GM19468 (cell line): ENCODE data around the gene VWA3A.

Experiments
- ATAC-seq: cut with Tn5 transposase; IDR thresholded peaks from one replicate; pipeline ENCODE4 v1.9.1; 2021; ENCODE audit warnings: mild to moderate bottlenecking, moderate library complexity, moderate number of reproducible peaks; ENCODE audit not compliant: unreplicated experiment; ENCODE audit errors: extremely low read depth

The VWA3A gene

GRCh38 chr16:22174642-22175041 is 82.3 kb downstream of the VWA3A start:
- no peak for ATAC-seq

GRCh38 chr16:22177968-22178930 is 85.9 kb downstream of the VWA3A start:
- no peak for ATAC-seq

DNA sequence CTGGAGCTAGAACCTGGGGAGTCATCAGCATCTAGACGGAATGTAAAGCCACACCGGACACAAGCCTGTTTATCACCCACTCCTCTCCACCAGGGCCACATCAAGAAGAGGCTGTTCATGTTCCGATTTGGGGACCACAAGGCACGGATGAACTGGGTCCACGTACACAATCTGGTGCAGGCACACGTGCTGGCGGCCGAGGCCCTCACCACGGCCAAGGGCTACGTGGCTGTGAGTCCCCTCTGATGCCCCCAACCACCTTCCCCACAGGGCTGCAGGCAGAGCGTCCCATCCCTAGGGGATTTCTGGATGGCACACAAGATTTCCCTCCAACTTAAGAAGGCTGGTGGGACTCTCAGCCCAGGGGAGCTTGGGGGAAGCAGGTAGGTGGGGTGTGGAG is 89.1 kb downstream of the VWA3A start:
- no peak for ATAC-seq

DNA sequence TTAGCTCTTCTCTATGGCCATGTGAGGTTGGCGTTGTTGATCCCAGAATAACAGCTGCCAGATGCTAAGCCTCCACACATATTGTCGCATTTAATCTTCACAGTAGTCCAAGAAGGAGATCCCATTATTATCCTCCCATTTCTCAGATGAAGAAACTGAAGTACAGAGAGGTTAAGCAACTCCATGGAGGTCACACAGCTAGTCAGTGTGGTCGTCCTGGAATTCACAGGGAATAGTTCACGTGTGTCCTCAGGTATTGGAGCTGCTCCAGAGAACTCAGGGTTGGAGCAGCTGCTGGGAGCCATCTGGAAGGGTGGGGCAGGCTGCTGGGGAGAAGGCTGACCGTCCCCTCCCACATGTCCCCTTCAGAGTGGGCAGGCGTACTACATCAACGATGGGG is 89.5 kb downstream of the VWA3A start:
- ATAC-seq, result no peak

DNA sequence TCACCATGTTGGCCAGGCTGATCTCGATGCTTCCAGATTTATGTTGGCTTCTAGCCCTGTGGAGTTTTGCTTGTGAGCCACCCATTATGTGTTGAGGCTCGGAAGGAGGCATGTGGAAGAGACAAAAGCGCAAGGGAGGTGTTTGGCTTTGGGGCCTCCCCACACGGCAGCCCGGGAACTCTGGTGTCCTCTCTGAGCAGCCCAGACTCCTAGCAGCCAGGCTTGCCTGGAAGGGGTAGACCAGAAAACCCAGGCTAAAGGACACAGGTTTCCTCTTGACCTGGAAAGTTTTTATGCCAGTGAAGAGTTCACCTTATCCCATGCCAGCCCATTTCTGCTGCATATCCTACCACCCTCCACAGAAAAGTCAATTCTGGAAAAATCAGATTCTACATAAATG is 91.0 kb downstream of the VWA3A start:
- ATAC-seq, result no peak

DNA sequence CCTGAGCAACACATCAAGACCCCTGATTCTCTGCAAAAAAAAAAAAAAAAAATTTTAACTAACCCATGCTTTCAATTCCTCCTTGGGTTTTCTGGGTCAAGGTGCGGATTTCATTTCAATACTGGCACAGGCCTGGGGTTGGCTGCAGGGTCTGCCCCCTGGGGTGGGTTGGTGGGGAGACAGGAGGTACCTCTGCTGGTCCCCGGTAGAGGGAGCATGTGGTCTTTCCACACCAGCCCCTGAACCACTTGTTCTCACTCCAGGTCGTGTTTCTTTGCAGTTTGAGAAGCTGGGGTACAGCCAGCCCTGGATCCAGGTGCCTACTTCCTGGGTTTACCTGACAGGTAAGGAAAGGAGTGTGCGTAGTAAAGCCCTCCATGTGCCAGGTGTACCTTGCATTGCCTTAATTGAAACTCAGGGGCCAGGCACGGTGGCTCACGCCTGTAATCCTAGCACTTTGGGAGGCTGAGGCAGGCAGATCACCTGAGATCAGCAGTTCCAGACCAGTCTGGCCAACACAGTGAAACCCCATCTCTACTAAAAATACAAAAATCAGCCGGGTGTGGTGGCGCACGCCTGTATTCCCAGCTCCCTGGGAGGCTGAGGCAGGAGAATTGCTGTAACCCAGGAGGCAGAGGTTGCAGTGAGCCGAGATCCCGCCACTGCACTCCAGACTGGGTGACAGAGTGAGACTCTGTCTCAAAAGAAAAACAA is 91.7 kb downstream of the VWA3A start:
- no peak for ATAC-seq

DNA sequence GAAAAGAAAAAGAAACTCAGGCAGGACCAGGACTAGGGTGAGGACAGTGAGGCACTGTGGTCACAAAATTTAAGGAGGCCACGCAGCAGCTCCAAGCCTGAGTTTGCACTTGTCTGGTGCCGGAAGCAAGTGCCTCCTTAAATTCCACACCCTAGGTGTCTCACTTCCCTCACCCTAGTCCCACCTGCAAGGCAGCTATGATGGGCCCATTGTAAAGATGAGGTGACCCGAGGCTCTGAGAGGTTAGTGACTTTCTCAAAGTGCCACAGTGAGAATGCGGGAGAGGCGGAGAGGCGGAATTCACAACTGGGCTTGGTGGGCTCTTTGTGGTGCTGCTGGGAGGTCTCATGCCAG is 92.3 kb downstream of the VWA3A start:
- no peak for ATAC-seq

GRCh38 chr16:22186517-22186916 is 94.2 kb downstream of the VWA3A start:
- ATAC-seq, result no peak

DNA sequence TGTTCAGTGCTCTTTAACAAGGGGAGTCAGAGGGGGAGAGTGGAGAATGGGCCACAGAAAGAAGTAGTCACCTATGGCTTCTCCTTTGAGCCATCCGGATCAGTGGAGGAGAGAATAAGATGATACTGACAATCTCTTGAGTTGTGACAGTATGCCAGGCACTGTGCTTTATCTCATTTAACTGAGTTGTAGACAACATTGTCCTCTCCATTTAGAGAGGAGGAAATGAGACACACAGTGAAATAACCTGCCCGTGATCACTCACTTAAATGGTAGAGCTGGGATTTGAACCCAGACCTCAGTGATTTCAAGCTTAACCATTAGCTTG is 95.9 kb downstream of the VWA3A start:
- ATAC-seq, result no peak

DNA sequence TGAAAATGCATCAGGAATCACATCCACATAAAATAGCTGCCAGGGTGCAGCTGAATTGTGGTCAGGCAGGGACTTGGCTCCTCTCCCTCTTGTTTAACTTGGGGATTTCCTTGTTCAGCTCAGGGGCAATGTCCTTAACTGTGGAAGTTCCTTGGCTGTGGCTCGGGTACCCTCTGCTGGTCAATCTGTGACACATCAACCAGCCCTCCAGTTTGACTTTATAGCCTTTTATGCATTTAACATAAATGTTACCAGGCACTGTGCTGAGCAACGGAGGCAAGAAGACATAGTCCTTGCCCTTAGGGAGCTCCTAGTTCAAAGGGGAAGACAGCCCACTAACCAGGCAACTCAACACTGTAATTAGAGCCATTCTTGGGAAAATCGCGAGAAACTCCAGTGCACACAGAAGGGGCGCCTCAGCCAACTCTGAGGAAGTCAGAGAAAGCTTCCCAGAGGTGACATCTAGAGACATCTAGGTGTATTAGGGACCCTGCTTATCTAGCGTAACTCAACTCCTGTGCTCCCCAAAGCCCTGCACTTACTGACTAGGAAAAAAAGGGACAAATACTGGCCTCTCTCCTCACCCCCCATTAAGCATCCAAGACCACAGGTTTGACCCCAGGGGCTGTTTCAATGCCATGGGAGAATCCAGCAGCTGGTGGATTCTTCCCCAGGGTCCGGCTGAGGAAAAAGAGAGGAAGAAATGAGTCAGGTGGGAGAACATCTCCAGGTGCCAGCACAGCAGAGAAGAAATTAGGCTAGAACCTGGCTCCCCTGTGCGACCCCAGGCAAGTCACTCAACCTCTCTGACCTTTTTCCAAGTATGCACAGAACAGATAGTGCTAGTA is 96.5 kb downstream of the VWA3A start:
- no peak for ATAC-seq

GRCh38 chr16:22189473-22190080 is 97.2 kb downstream of the VWA3A start:
- no peak for ATAC-seq

- peak; percentile 36 for ATAC-seq
Observed at GRCh38 chr16:22190081-22190775, 97.9 kb downstream of the VWA3A start.

GRCh38 chr16:22190776-22191531 is 98.6 kb downstream of the VWA3A start:
- peak; percentile 7 for ATAC-seq

GRCh38 chr16:22191532-22192260 is 99.4 kb downstream of the VWA3A start:
- ATAC-seq, result no peak

- ATAC-seq, result peak; percentile 15
Observed at GRCh38 chr16:22192261-22193062, 100.1 kb downstream of the VWA3A start.

DNA sequence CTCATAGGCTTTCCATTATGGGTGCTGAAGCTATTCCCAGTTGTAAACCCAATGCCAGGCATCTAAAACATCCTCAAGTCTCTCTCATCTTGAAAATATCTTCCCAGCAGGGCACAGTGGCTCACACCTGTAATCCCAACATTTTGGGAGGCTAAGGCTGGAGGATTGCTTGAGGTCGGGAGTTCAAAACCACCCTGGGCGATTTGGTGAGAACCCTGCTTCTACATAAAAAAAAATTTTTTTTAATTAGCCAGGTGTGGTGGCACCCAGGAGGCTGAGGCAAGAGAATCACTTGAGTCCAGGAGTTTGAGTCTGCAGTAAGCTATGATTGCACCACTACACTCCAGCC is 100.7 kb downstream of the VWA3A start:
- no peak for ATAC-seq

DNA sequence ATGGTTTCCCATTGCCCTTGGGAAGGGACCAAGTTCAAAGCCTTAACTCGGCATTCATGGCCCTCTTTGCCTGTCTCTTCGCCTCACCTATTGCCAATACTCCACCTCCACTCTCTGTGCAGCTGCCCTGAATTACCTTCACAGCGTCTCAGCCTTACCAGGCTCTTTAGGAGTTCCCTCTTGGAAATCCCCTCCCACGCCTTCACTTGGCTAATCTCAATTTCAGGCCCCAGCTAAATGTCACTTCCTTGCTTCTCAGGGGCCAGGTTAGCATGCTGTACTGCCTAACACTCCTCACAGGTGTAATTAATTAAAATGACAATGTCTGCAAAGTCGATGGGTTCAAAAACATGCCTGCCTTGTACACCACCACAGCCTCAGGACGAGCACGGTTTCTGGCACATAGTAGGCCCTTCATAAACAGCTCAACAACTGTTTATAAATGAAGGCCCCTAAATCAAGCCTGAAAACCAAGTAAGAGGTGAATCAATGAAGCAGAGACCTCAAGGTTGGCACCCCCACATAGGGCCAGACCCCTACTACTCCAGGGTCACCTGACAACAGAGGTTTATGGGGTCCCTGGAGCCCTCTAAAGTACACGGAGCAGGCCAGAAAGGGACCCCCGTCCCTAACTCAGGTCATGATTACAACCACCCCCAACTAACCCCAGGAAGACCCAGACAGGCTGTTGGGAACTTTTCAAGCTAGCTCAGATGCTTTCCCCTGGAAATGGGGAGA is 102.5 kb downstream of the VWA3A start:
- no peak for ATAC-seq
